Measurements from ENCODE around the gene ZCCHC4.

- TF ChIP-seq CTCF (IDR thresholded peaks at IDR 0.05; ENCODE audit: low read depth, low read length), result no peak
- TF ChIP-seq POLR2A (IDR thresholded peaks at IDR 0.05; ENCODE audit: extremely low read depth, insufficient read length), result no peak
- no peak for TF ChIP-seq MAX (IDR thresholded peaks at IDR 0.05; ENCODE audit: low read depth, low read length)
Measured at GRCh38 chr4:25402521-25402920, 89.9 kb downstream of the ZCCHC4 start.

Data from NB4 (cell line).